ENCODE data around the gene EBI3. TPM values are rescaled to one million over a fixed set of nuclear protein-coding genes. Genes with fewer than 3 reads are reported as not detected.

EBI3 gene
- total and polyA plus RNA-seq, 2 of the 8 experiments (the other 6 are each of a cell fraction or from before 2014, with no cell fraction given) = 0.99 to 8.4 TPM

DNA sequence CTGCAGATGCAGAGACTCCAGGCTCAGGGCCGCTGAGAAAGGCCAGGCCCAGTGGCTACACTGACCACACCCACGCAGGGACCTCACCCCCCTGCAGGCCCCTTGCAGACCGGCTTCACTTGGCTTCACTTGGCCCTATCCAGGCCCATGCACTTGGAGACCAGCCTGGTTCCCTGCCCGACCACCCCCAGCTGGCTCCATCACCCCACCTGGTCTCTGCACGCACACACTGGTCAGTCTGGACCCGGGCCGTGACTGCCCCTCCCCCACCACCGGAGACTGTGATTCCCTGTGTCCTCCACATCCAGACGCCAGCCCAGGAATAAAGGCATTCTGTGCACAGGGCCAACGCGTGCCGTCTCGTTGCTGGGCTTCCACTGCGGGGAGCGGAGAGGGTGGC, 4.9 kb upstream of the EBI3 start:
- Histone ChIP-seq H2BK12ac (ENCODE audit: low read depth, low read length) (no peak overlapping the region), H3K79me2 (ENCODE audit: control insufficient read depth in 1 of 2, insufficient read depth in 2 of 2, low read length in 2 of 2) (no peaks in the 10 kb centered on the region), H2AFZ (ENCODE audit: low read length) (no peak overlapping the region), H3K27me3 (replicated peaks in 1 of 4; ENCODE audit: control insufficient read depth in 3 of 4, extremely low read depth in 1 of 4, insufficient read depth in 3 of 4, low read length in 3 of 4) (no peaks in the 10 kb centered on the region), H3K14ac (ENCODE audit: insufficient read length) (no peak overlapping the region), H3K27ac (ENCODE audit: low read depth, low read length) (no peak overlapping the region), H3K4me2 (ENCODE audit: insufficient read depth in 1 of 2, low read depth in 2 of 2, low read length in 2 of 2) (no peak overlapping the region), H3K4ac (replicated peaks; ENCODE audit: insufficient read length, low read depth, low read length) (no peak overlapping the region), H4K20me1 (replicated peaks in 1 of 2; ENCODE audit: control insufficient read depth in 1 of 2, insufficient read depth in 2 of 2, low read length in 2 of 2) (peaks cover 0 to 2% of the 10 kb centered on the region in 2 experiments), H3K18ac (ENCODE audit: extremely low read depth, low read length) (no peak overlapping the region), H2BK5ac (ENCODE audit: low read depth, low read length) (no peak overlapping the region; the same call in 1 of the 2 replicates), H2AK5ac (ENCODE audit: low read depth, low read length) (no peak overlapping the region), H3K23ac (ENCODE audit: insufficient read length) (no peak overlapping the region), H3K23me2 (ENCODE audit: low read depth, low read length) (no peaks in the 10 kb centered on the region; the same call in 1 of the 2 replicates), H3K9ac (replicated peaks in 1 of 4; ENCODE audit: extremely low read depth in 1 of 4, low read depth in 3 of 4, low read length in 3 of 4) (no peak overlapping the region), H4K91ac (replicated peaks; ENCODE audit: insufficient read length, low read length) (no peak overlapping the region), H4K8ac (ENCODE audit: extremely low read depth, insufficient read depth, low read length) (no peak overlapping the region), H4K5ac (ENCODE audit: insufficient read length, low read depth, low read length) (no peak overlapping the region), H3K79me1 (ENCODE audit: low read depth, low read length) (no peaks in the 10 kb centered on the region), H3K4me1 (replicated peaks in 1 of 4; ENCODE audit: control insufficient read depth in 3 of 4, insufficient read depth in 4 of 4, low read length in 3 of 4) (peaks cover 0 to 5% (median 3%) of the 10 kb centered on the region in 4 experiments; a peak in 3 of 7 replicates), H2BK15ac (ENCODE audit: low read length) (no peak overlapping the region), H2BK20ac (ENCODE audit: low read length) (no peak overlapping the region), H3K36me3 (ENCODE audit: control insufficient read depth in 2 of 4, insufficient read depth in 4 of 4, low read length in 3 of 4) (peaks cover 0 to 7% (median 0%) of the 10 kb centered on the region in 4 experiments; a peak in 3 of 8 replicates), H3K9me3 (ENCODE audit: insufficient read depth in 2 of 2, low read depth in 1 of 2, low read length in 1 of 2) (no peaks in the 10 kb centered on the region), H3K56ac (replicated peaks; ENCODE audit: insufficient read length, low read depth, low read length) (no peak overlapping the region), H2BK120ac (replicated peaks; ENCODE audit: low read depth, low read length) (no peak overlapping the region), H3K4me3 (ENCODE audit: extremely low read depth in 1 of 4, insufficient read depth in 2 of 4, low read depth in 3 of 4, low read length in 4 of 4) (no peak overlapping the region)
- 96% methylated on average over 15 of the region's 15 CpGs; no CpG with 5 or more reads in 1 of the 2 experiments for WGBS, 2 experiments (ENCODE audit: extremely low coverage in 1 of 2, insufficient coverage in 1 of 2, insufficient read length in 1 of 2, insufficient replicate concordance in 2 of 2, low coverage in 1 of 2, low lambda C conversion rate in 2 of 2, missing lambda C conversion rate in 1 of 2)
- ChIA-PET CTCF (ENCODE audit: partially characterized antibody) (interaction anchor here (0.6 to 0.7 kb wide), 3 partner anchors 9 to 401 kb away, joined by 3 to 4 read pairs (median 3); no protein-coding TSS in a partner anchor), POLR2A (ENCODE audit: partially characterized antibody) (interaction anchor here (0.6 kb wide), 1 partner anchor 98 kb away, joined by 3 read pairs; no protein-coding TSS in a partner anchor)
- no peak for FAIRE-seq
- no peak for DNase-seq (ENCODE audit: low read depth in 1 of 2, low spot score in 2 of 2)
- TF ChIP-seq KDM1A (IDR thresholded peaks at IDR 0.05; ENCODE audit: borderline replicate concordance, low read length) = no peak
- no peak for TF ChIP-seq TEAD4 (IDR thresholded peaks at IDR 0.05; ENCODE audit: low read depth, low read length)
- TF ChIP-seq NANOG (IDR thresholded peaks at IDR 0.05; ENCODE audit: insufficient read depth, low read depth, low read length, poor library complexity, severe bottlenecking) = no peak
- TF ChIP-seq RXRA (IDR thresholded peaks at IDR 0.05; ENCODE audit: insufficient read depth, low read depth, low read length) = no peak
- TF ChIP-seq BCL11A (IDR thresholded peaks at IDR 0.05; ENCODE audit: low read depth in 2 of 2, low read length in 2 of 2) = no peak
- no peak for TF ChIP-seq KDM5A (IDR thresholded peaks at IDR 0.05; ENCODE audit: low read length)
- TF ChIP-seq HDAC2 (IDR thresholded peaks at IDR 0.05; ENCODE audit: borderline replicate concordance in 1 of 2, low read depth in 2 of 2, low read length in 2 of 2) = no peak
- TF ChIP-seq TBP (IDR thresholded peaks at IDR 0.05; ENCODE audit: low read depth, low read length) = no peak
- no peak for TF ChIP-seq SIX5 (IDR thresholded peaks at IDR 0.05; ENCODE audit: low read depth, low read length)
- TF ChIP-seq POLR2AphosphoS5 (IDR thresholded peaks at IDR 0.05; ENCODE audit: low read depth, low read length) = no peak
- no peak for TF ChIP-seq GTF2F1 (IDR thresholded peaks at IDR 0.05; ENCODE audit: borderline replicate concordance, low read depth, low read length)
- TF ChIP-seq MAFK (IDR thresholded peaks at IDR 0.05; ENCODE audit: low read depth, low read length) = no peak
- no peak for TF ChIP-seq EP300 (IDR thresholded peaks at IDR 0.05; ENCODE audit: borderline replicate concordance in 1 of 2, low read depth in 2 of 2, low read length in 2 of 2)

All from H1 (cell line).